ENCODE data around the gene KCND3.

KCND3 gene

GRCh38 chr1:111988377-111988742 is 1.1 kb downstream of the KCND3 start:
- no peak for TF ChIP-seq CTCF (IDR thresholded peaks at IDR 0.05)
- no peak overlapping the region for H3K4me3 ChIP-seq (ENCODE audit: low read depth in 1 of 2, low read length in 1 of 2)
- no peaks in the 10 kb centered on the region for H3K36me3 ChIP-seq
- H3K27me3 ChIP-seq, result peaks cover 90% of the 10 kb centered on the region
- no peaks in the 10 kb centered on the region for H3K9me3 ChIP-seq
- no peaks in the 10 kb centered on the region for H3K4me1 ChIP-seq (ENCODE audit: control insufficient read depth in 1 of 2, insufficient read depth in 1 of 2, low read depth in 1 of 2, low read length in 1 of 2)
- no peak overlapping the region for H3K27ac ChIP-seq

- Histone ChIP-seq H3K36me3 (no peaks in the 10 kb centered on the region), H3K27me3 (peaks cover 81% of the 10 kb centered on the region), H3K4me1 (ENCODE audit: control insufficient read depth in 1 of 2, insufficient read depth in 1 of 2, low read depth in 1 of 2, low read length in 1 of 2) (no peaks in the 10 kb centered on the region), H3K4me3 (ENCODE audit: low read depth in 1 of 2, low read length in 1 of 2) (no peak overlapping the region), H3K9me3 (no peaks in the 10 kb centered on the region), H3K27ac (no peak overlapping the region)
- no peak for TF ChIP-seq CTCF (IDR thresholded peaks at IDR 0.05)
Observed at GRCh38 chr1:111987502-111987901, 2.0 kb downstream of the KCND3 start.

- Histone ChIP-seq H3K4me1 (ENCODE audit: control insufficient read depth in 1 of 2, insufficient read depth in 1 of 2, low read depth in 1 of 2, low read length in 1 of 2) (no peaks in the 10 kb centered on the region), H3K27ac (no peak overlapping the region), H3K4me3 (ENCODE audit: low read depth in 1 of 2, low read length in 1 of 2) (no peak overlapping the region), H3K9me3 (no peaks in the 10 kb centered on the region), H3K27me3 (peaks cover 52% of the 10 kb centered on the region), H3K36me3 (no peaks in the 10 kb centered on the region)
- no peak for TF ChIP-seq CTCF (IDR thresholded peaks at IDR 0.05)
Observed at GRCh38 chr1:111983500-111983899, 6.0 kb downstream of the KCND3 start.

GRCh38 chr1:111982428-111982827 is 7.0 kb downstream of the KCND3 start:
- H3K4me1 ChIP-seq (ENCODE audit: control insufficient read depth in 1 of 2, insufficient read depth in 1 of 2, low read depth in 1 of 2, low read length in 1 of 2), result no peaks in the 10 kb centered on the region
- no peak for TF ChIP-seq CTCF (IDR thresholded peaks at IDR 0.05)
- H3K9me3 ChIP-seq, result no peaks in the 10 kb centered on the region
- peaks cover 50% of the 10 kb centered on the region for H3K27me3 ChIP-seq
- H3K4me3 ChIP-seq (ENCODE audit: low read depth in 1 of 2, low read length in 1 of 2), result no peak overlapping the region
- H3K36me3 ChIP-seq, result no peaks in the 10 kb centered on the region
- no peak overlapping the region for H3K27ac ChIP-seq

- peaks cover 46% of the 10 kb centered on the region for H3K27me3 ChIP-seq
- H3K4me3 ChIP-seq (ENCODE audit: low read depth in 1 of 2, low read length in 1 of 2), result no peak overlapping the region
- H3K4me1 ChIP-seq (ENCODE audit: control insufficient read depth in 1 of 2, insufficient read depth in 1 of 2, low read depth in 1 of 2, low read length in 1 of 2), result no peaks in the 10 kb centered on the region
- no peaks in the 10 kb centered on the region for H3K36me3 ChIP-seq
- H3K27ac ChIP-seq, result no peak overlapping the region
- H3K9me3 ChIP-seq, result no peaks in the 10 kb centered on the region
- TF ChIP-seq CTCF (IDR thresholded peaks at IDR 0.05), result no peak
Observed at GRCh38 chr1:111981871-111982270, 7.6 kb downstream of the KCND3 start.

GRCh38 chr1:111981090-111981489 is 8.4 kb downstream of the KCND3 start:
- Histone ChIP-seq H3K36me3 (no peaks in the 10 kb centered on the region), H3K27ac (no peak overlapping the region), H3K9me3 (no peaks in the 10 kb centered on the region), H3K27me3 (peaks cover 44% of the 10 kb centered on the region), H3K4me3 (ENCODE audit: low read depth in 1 of 2, low read length in 1 of 2) (no peak overlapping the region), H3K4me1 (ENCODE audit: control insufficient read depth in 1 of 2, insufficient read depth in 1 of 2, low read depth in 1 of 2, low read length in 1 of 2) (no peaks in the 10 kb centered on the region)
- TF ChIP-seq CTCF (IDR thresholded peaks at IDR 0.05), result no peak

Data from neutrophil (primary cell).